Esophagus squamous epithelium (tissue), 4 donors: ENCODE measurements around the gene DPYSL4.

Experiments used
- CTCF ChIP-seq, 6 experiments: fragments of 450-650 bp in 4 of 6; fragments of 200-600 bp in 2 of 6; sonication (generic) in 2 of 6; IDR thresholded peaks; one replicate each; pipeline ENCODE4 v1.5.1; 2016 to 2019; ENCODE audit warnings: antibody characterized with exemption in 6 of 6, mild to moderate bottlenecking in 4 of 6, moderate library complexity in 4 of 6
- POLR2A ChIP-seq, 4 donors: fragments of 450-650 bp; IDR thresholded peaks; one replicate each; pipeline ENCODE4 v1.6.1; 2017; ENCODE audit warnings: antibody characterized with exemption in 4 of 4, mild to moderate bottlenecking in 4 of 4, moderate library complexity in 3 of 4

- TF ChIP-seq CTCF (IDR thresholded peaks at IDR 0.05) (no peak), POLR2A (IDR thresholded peaks at IDR 0.05) (no peak)
Observed at GRCh38 chr10:132197271-132198067, 10.7 kb downstream of the DPYSL4 start.
